T-cell (primary cell): ENCODE results near the gene MRGPRX4. TPM values are rescaled to one million over a fixed set of nuclear protein-coding genes. Genes with fewer than 3 reads are reported as not detected.
"Not testable (repeated sequence)": the region's sequence is repeated elsewhere in the genome, so short reads cannot be mapped to it uniquely, and the experiment has no call there.

Experiments used
- ATAC-seq, 4 experiments: fragments of 200-7000 bp in 3 of 4; fragments of 150-1000 bp in 1 of 4; cut with Tn5 transposase; replicated peaks in 1 of 4; 1 replicate in 3 of 4; 2 replicates in 1 of 4; pipeline ENCODE4 v1.10.0; 2021; ENCODE audit warnings: moderate library complexity in 3 of 4, mild to moderate bottlenecking in 2 of 4, moderate number of reproducible peaks in 1 of 4
- CTCF ChIA-PET, 2 donors: fragments of 300-600 bp; sonication (Branson Sonifier 250); formaldehyde crosslinking; loops; one replicate each; lab custom pipeline; 2022; ENCODE audit warnings: antibody characterized with exemption in 2 of 2; lab: Charles Lee
- POLR2A ChIA-PET, 2 donors: fragments of 300-600 bp; sonication (Branson Sonifier 250); formaldehyde crosslinking; loops; one replicate each; lab custom pipeline; 2022; ENCODE audit warnings: antibody characterized with exemption in 2 of 2; lab: Charles Lee
- DNase-seq, 35 experiments: peaks; one replicate each; pipeline versions ENCODE4 v3.0.0 to v3.0.0-alpha.2; 2013 to 2023
- H3K27ac ChIP-seq: one replicate; pipeline ENCODE4 v1.5.1; 2013; ENCODE audit warnings: low read length
- H3K27me3 ChIP-seq, 2 experiments: replicated peaks in 1 of 2; 1 replicate in 1 of 2; 2 replicates in 1 of 2; pipeline versions ENCODE4 v1.6.1 to v1.7.0; 2013; ENCODE audit warnings: low read length in 1 of 2, mixed read lengths in 1 of 2; ENCODE audit not compliant: control insufficient read depth in 2 of 2, insufficient read depth in 2 of 2; ENCODE audit errors: extremely low read depth in 1 of 2
- H3K36me3 ChIP-seq, 2 donors: 1 replicate in 1 of 2; 2 replicates in 1 of 2; pipeline versions ENCODE4 v1.6.1 to v1.7.0; 2013; ENCODE audit warnings: low read length in 1 of 2; ENCODE audit not compliant: control insufficient read depth in 2 of 2, insufficient read depth in 1 of 2; ENCODE audit errors: extremely low read depth in 1 of 2
- H3K4me1 ChIP-seq, 2 experiments: 1 replicate in 1 of 2; 2 replicates in 1 of 2; pipeline versions ENCODE4 v1.6.1 to v1.7.0; 2013; ENCODE audit warnings: low read length in 2 of 2, mixed read lengths in 1 of 2; ENCODE audit not compliant: insufficient read depth in 2 of 2, control insufficient read depth in 1 of 2; ENCODE audit errors: extremely low read depth in 1 of 2
- H3K4me3 ChIP-seq, 2 donors: 1 replicate in 1 of 2; 2 replicates in 1 of 2; pipeline versions ENCODE4 v1.5.1 to v1.7.0; 2013; ENCODE audit warnings: mild to moderate bottlenecking in 2 of 2, low read length in 1 of 2, moderate library complexity in 1 of 2; ENCODE audit not compliant: control insufficient read depth in 1 of 2; ENCODE audit errors: extremely low read depth in 1 of 2
- H3K9me3 ChIP-seq: 2 replicates; pipeline ENCODE4 v1.7.0; 2013
- H3K27ac Mint-ChIP-seq, 2 donors: one replicate each; pipeline ENCODE4 v1.8.0; 2020 to 2021; ENCODE audit warnings: mild to moderate bottlenecking in 2 of 2, mixed read lengths in 2 of 2
- H3K27me3 Mint-ChIP-seq, 2 donors: one replicate each; pipeline ENCODE4 v1.8.0; 2021 to 2022; ENCODE audit warnings: mixed read lengths in 2 of 2
- H3K36me3 Mint-ChIP-seq: one replicate; pipeline ENCODE4 v1.8.0; 2021; ENCODE audit warnings: mixed read lengths
- H3K4me1 Mint-ChIP-seq, 3 donors: one replicate each; pipeline ENCODE4 v1.8.0; 2020 to 2022; ENCODE audit warnings: mixed read lengths in 3 of 3, mild to moderate bottlenecking in 1 of 3
- H3K4me3 Mint-ChIP-seq, 3 donors: one replicate each; pipeline ENCODE4 v1.8.0; 2020 to 2022; ENCODE audit warnings: mild to moderate bottlenecking in 3 of 3, mixed read lengths in 3 of 3, moderate library complexity in 3 of 3
- H3K9me3 Mint-ChIP-seq, 3 donors: one replicate each; pipeline ENCODE4 v1.8.0; 2020 to 2022; ENCODE audit warnings: mixed read lengths in 3 of 3
- WGBS: methylation state at CpG from one replicate; pipeline ENCODE4 v1.1.5; 2013; ENCODE audit warnings: missing lambda C conversion rate; ENCODE audit not compliant: insufficient coverage; 5-methylcytosine and 5-hydroxymethylcytosine counted together
- total RNA-seq, 35 experiments: library from RNA in 6 of 35; stranded (reverse) in 6 of 35; fragments of 120-200 nt in 1 of 35; gene quantifications; one replicate each; pipeline versions ENCODE4 v1.2.1 to v1.2.4 and lab custom pipeline; 2013 to 2026

MRGPRX4 gene
- total RNA-seq, 5 donors from 2014 or later (not counting 1 experiment from before 2014, with no cell fraction given): not detected

DNA sequence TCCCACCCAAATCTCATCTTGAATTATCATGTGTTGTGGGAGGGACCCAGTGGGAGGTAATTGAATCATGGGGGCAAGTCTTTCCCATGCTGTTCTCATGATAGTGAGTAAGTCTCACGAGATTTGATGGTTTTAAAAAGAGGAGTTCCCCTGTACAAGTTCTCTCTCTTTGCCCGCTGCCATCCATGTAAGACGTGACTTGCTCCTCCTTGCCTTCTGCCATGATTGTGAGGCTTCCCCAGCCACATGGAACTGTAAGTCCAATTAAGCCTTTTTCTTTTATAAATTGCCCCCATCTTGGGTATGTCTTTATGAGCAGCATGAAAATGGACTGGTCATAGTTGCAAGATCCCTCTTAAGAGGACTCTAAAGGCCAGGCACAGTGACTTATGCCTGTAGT, 25.1 kb downstream of the MRGPRX4 start:
- H3K9me3 ChIP-seq, DNase-seq, CTCF ChIA-PET, H3K27ac Mint-ChIP-seq, H3K36me3 ChIP-seq, H3K4me3 Mint-ChIP-seq, ATAC-seq, H3K4me1 ChIP-seq, POLR2A ChIA-PET, H3K36me3 Mint-ChIP-seq, H3K4me3 ChIP-seq, H3K9me3 Mint-ChIP-seq, H3K4me1 Mint-ChIP-seq, H3K27ac ChIP-seq: not testable (repeated sequence)
- peaks cover 23 to 29% of the 10 kb centered on the region in 2 donors for H3K27me3 Mint-ChIP-seq
- peaks cover 0 to 10% of the 10 kb centered on the region in 2 experiments for H3K27me3 ChIP-seq
- WGBS: no CpG with 5 or more reads among the region's 3 CpGs

- peaks cover 0 to 31% of the 10 kb centered on the region in 2 experiments for H3K27me3 ChIP-seq
- Mint-ChIP-seq H3K4me1 (no peaks in the 10 kb centered on the region), H3K27ac (no peak overlapping the region), H3K9me3 (peaks cover 0 to 2% (median 0%) of the 10 kb centered on the region in 3 donors), H3K27me3 (peaks cover 52 to 60% of the 10 kb centered on the region in 2 donors), H3K4me3 (no peak overlapping the region), H3K36me3 (no peaks in the 10 kb centered on the region)
- H3K4me3 ChIP-seq: no peak overlapping the region
- ChIA-PET CTCF (no interaction called here), POLR2A (no interaction called here)
- no peaks in the 10 kb centered on the region for H3K9me3 ChIP-seq
- H3K36me3 ChIP-seq: no peaks in the 10 kb centered on the region
- WGBS: 9% methylated on average over 2 of the region's 6 CpGs
- H3K4me1 ChIP-seq: no peaks in the 10 kb centered on the region
- ATAC-seq: no peak
- no peak overlapping the region for H3K27ac ChIP-seq
- DNase-seq: no peak
Measured at GRCh38 chr11:18203723-18204122, 31.1 kb downstream of the MRGPRX4 start.

- Histone ChIP-seq H3K4me1 (no peaks in the 10 kb centered on the region), H3K9me3 (no peaks in the 10 kb centered on the region), H3K36me3 (no peaks in the 10 kb centered on the region), H3K4me3 (no peak overlapping the region), H3K27me3 (peaks cover 0 to 36% of the 10 kb centered on the region in 2 experiments), H3K27ac (no peak overlapping the region)
- Mint-ChIP-seq H3K27me3 (peaks cover 54 to 62% of the 10 kb centered on the region in 2 donors), H3K36me3 (no peaks in the 10 kb centered on the region), H3K4me1 (no peaks in the 10 kb centered on the region), H3K4me3 (no peak overlapping the region), H3K27ac (no peak overlapping the region), H3K9me3 (peaks cover 0 to 2% (median 0%) of the 10 kb centered on the region in 3 donors)
- DNase-seq (no peak), ATAC-seq (no peak)
- ChIA-PET POLR2A (no interaction called here), CTCF (no interaction called here)
- WGBS: 54% methylated on average over 2 of the region's 3 CpGs
Measured at GRCh38 chr11:18204220-18204619, 31.6 kb downstream of the MRGPRX4 start.

GRCh38 chr11:18204771-18205170, 32.1 kb downstream of the MRGPRX4 start:
- Mint-ChIP-seq H3K4me1 (no peaks in the 10 kb centered on the region), H3K27me3 (peaks cover 49 to 61% of the 10 kb centered on the region in 2 donors), H3K36me3 (no peaks in the 10 kb centered on the region), H3K4me3 (no peak overlapping the region), H3K9me3 (peaks cover 0 to 2% (median 0%) of the 10 kb centered on the region in 3 donors), H3K27ac (no peak overlapping the region)
- Histone ChIP-seq H3K36me3 (no peaks in the 10 kb centered on the region), H3K27me3 (peaks cover 0 to 37% of the 10 kb centered on the region in 2 experiments), H3K9me3 (no peaks in the 10 kb centered on the region), H3K4me1 (no peaks in the 10 kb centered on the region), H3K27ac (no peak overlapping the region), H3K4me3 (no peak overlapping the region)
- CTCF ChIA-PET: no interaction called here
- POLR2A ChIA-PET: no interaction called here
- DNase-seq (no peak), ATAC-seq (no peak)

- POLR2A ChIA-PET: no interaction called here
- no peak overlapping the region for H3K27ac Mint-ChIP-seq
- H3K36me3 Mint-ChIP-seq: no peaks in the 10 kb centered on the region
- Histone ChIP-seq H3K36me3 (no peaks in the 10 kb centered on the region), H3K27me3 (peaks cover 0 to 25% of the 10 kb centered on the region in 2 experiments), H3K4me3 (no peak overlapping the region), H3K4me1 (no peaks in the 10 kb centered on the region), H3K27ac (no peak overlapping the region), H3K9me3 (no peaks in the 10 kb centered on the region)
- H3K4me3 Mint-ChIP-seq: no peak overlapping the region
- CTCF ChIA-PET: no interaction called here
- H3K27me3 Mint-ChIP-seq: peaks cover 36 to 52% of the 10 kb centered on the region in 2 donors
- DNase-seq (no peak), ATAC-seq (no peak)
- WGBS: 30% methylated on average over 30 of the region's 33 CpGs
- no peaks in the 10 kb centered on the region for H3K9me3 Mint-ChIP-seq
- H3K4me1 Mint-ChIP-seq: no peaks in the 10 kb centered on the region
Measured at GRCh38 chr11:18209058-18209457, 36.4 kb downstream of the MRGPRX4 start.

DNA sequence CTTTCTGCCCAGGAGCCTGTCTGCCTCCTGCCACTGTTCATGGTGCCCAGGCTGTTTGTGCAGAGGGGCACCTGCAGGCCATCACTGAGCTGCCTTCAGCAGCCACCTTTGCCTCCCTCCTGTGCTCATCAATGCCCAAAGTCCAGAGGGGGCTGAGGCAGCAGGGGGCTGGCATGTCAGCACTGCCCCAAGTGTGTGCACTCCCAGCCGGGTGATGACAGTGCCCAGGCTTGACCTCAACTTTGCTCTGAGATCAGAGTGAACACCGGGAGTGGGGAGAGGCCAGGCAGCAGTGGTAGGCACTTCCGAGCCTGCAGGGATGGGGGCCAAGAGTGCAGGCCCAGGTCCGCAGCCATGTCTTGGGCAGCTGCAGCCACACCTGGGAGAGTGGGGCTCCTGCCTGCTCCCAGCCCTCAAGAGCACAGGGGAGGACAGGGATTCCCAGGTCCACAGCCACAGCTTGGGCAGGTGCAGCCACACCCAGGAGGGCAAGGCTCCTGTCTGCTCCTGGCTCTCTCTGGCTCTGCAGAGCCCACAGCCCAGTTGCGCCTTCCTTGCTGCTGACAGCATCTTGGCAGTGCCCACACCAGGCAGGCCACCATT, 48.7 kb downstream of the MRGPRX4 start:
- H3K4me1 Mint-ChIP-seq: no peaks in the 10 kb centered on the region
- POLR2A ChIA-PET: no interaction called here
- H3K4me3 Mint-ChIP-seq: no peak overlapping the region
- Histone ChIP-seq H3K27me3 (peaks cover 0 to 3% of the 10 kb centered on the region in 2 experiments), H3K36me3 (no peaks in the 10 kb centered on the region), H3K9me3 (no peaks in the 10 kb centered on the region), H3K27ac (no peak overlapping the region), H3K4me1 (no peaks in the 10 kb centered on the region), H3K4me3 (no peak overlapping the region)
- CTCF ChIA-PET: no interaction called here
- H3K9me3 Mint-ChIP-seq: peaks cover 0 to 6% (median 0%) of the 10 kb centered on the region in 3 donors
- peaks cover 11% of the 10 kb centered on the region in 2 donors for H3K27me3 Mint-ChIP-seq
- ATAC-seq (no peak), DNase-seq (no peak)
- WGBS: 73% methylated on average over 5 of the region's 5 CpGs
- H3K27ac Mint-ChIP-seq: no peak overlapping the region
- H3K36me3 Mint-ChIP-seq: no peaks in the 10 kb centered on the region
